ENCODE measurements around the gene OGFOD2.

DNA sequence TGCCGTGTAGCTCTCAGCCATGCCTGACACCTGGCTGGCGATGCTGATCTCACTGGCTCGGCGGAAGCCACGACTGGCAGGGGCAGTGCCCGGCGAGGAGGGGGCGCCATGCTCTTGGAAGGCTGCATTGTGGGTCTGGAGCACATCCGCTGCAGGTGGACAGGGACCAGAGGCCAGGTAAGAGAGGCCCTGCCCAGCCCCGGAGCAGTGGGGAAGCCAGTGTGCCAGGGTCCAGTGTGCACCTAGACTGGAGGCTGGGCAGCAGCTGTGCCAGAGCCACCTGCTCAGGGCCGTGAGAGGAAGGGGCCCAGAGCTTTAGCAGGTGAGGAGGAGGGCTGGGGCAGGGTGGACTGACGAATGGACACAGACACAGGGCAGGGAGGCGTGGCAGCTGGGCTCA, 15.5 kb downstream of the OGFOD2 start:
- no peak for TF ChIP-seq BACH2 (CRISPR knock-in tag; IDR thresholded peaks at IDR 0.05; ENCODE audit: borderline replicate concordance)
- no peak for TF ChIP-seq RARB (CRISPR knock-in tag; IDR thresholded peaks at IDR 0.05)
- TF ChIP-seq OSR1 (CRISPR knock-in tag; IDR thresholded peaks at IDR 0.05): no peak
- TF ChIP-seq ZFP30 (CRISPR knock-in tag; IDR thresholded peaks at IDR 0.05): no peak
- no peak for TF ChIP-seq TSHZ2 (CRISPR knock-in tag; IDR thresholded peaks at IDR 0.05)
- no peak for TF ChIP-seq GLIS3 (CRISPR knock-in tag; IDR thresholded peaks at IDR 0.05)
- no peak for TF ChIP-seq ZFP3 (CRISPR knock-in tag; IDR thresholded peaks at IDR 0.05)
- TF ChIP-seq ZNF8 (CRISPR knock-in tag; IDR thresholded peaks at IDR 0.05): no peak
- TF ChIP-seq TOX (CRISPR knock-in tag; IDR thresholded peaks at IDR 0.05; ENCODE audit: borderline replicate concordance): no peak
- no peak for TF ChIP-seq PATZ1 (CRISPR knock-in tag; IDR thresholded peaks at IDR 0.05; ENCODE audit: borderline replicate concordance)
